Stimulated activated naive CD4-positive, alpha-beta T cell treated with Interleukin-2 at 50 U/mL for 16 hours (primary cell): ENCODE results near the gene MCRIP1.
"Not testable (repeated sequence)": the region's sequence is repeated elsewhere in the genome, so short reads cannot be mapped to it uniquely, and the experiment has no call there.

Experiments
- DNase-seq: peaks from one replicate; lab custom pipeline; 2025; lab: John Stamatoyannopoulos, UW

MCRIP1 gene

GRCh38 chr17:81840826-81841778 lies 8.0 kb upstream of the MCRIP1 start:
- DNase-seq, result no peak

DNA sequence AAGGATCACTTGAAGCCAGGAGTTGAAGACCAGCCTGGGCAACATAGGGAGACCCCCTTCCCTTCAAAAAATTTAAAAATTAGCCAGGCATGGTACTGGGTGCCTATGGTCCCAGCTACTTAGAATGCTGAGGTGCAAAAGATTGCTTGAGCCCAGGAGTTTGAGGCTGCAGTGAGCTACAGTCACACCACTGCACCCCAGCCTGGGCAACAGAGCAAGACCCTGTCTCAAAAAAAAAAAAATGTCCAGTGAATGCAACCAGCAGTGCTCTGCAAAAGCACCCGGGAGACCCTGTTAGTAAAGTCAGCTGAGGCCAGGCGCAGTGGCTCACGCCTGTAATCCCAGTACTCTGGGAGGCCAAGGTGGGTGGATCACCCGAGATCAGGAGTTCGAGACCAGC lies 7.0 kb upstream of the MCRIP1 start:
- not testable (repeated sequence) for DNase-seq

DNA sequence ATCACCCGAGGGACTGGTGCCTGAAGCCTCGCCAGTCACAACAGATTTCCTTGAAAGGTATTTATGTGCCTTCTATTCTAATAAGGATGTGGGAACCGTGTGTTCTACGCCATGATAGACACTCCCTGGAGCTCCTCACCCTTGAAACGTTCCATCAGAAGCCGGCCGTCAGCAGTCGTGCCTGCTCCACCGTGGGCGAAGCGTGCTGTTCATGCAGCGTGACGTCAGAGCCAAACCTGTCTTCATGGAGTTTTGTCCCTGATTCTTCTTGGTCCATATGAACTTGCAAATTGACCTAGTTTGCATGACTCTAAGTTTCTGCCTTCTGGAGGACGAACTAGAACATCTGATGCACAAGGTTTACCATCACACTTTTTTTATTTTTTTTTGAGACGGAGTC lies 6.2 kb upstream of the MCRIP1 start:
- DNase-seq, result no peak

DNA sequence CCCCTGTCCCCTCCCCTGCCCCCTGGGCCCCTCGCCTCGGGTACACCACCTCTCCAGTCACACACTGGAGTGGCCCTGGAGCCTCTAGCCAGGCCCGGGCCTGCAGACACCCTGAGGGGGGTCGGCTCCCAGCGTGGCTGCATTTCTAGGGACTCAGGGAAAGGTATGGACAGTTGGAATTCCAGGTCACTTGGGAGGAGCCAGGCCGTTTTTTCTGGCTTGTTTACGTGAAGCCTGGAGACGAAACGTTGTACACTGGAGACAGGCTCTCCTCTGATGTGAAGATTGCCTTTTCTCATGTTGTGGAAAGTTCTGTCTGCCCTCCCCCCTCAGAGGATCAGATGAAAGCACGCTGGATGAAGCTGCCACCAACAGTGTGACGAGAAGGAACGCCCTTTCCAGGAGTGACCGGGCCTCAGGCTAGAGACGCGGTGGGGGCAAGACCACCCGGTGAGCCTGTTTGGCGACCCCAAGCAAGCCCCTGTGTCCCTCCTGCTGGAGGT lies 5.7 kb upstream of the MCRIP1 start:
- no peak for DNase-seq

DNA sequence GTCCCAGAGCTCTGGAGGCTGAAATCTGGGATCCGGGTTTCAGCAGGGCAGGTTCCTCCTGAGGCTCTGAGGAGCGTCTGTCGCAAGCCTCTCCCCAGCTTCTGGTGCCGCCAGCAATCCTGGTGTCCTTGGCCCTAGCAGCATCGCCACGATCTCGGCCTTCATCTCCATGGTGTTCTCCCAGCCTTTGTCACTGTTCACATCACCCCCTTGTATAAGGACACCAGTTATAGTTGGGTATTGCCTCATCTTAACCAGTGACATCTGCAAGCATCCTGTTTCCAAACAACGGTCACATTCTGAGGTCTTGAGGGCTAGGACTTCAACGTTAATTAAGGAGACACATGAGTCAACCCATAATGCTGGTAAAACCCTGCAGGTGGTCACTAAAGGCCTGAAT lies 4.5 kb upstream of the MCRIP1 start:
- DNase-seq, result no peak

GRCh38 chr17:81834831-81835267 lies 1.8 kb upstream of the MCRIP1 start, which contains the start of gene PPP1R27:
Gene PPP1R27 (minus strand): TSS chr17:81835050. CDS start chr17:81834953, 97 bp downstream.
- DNase-seq, result no peak

DNA sequence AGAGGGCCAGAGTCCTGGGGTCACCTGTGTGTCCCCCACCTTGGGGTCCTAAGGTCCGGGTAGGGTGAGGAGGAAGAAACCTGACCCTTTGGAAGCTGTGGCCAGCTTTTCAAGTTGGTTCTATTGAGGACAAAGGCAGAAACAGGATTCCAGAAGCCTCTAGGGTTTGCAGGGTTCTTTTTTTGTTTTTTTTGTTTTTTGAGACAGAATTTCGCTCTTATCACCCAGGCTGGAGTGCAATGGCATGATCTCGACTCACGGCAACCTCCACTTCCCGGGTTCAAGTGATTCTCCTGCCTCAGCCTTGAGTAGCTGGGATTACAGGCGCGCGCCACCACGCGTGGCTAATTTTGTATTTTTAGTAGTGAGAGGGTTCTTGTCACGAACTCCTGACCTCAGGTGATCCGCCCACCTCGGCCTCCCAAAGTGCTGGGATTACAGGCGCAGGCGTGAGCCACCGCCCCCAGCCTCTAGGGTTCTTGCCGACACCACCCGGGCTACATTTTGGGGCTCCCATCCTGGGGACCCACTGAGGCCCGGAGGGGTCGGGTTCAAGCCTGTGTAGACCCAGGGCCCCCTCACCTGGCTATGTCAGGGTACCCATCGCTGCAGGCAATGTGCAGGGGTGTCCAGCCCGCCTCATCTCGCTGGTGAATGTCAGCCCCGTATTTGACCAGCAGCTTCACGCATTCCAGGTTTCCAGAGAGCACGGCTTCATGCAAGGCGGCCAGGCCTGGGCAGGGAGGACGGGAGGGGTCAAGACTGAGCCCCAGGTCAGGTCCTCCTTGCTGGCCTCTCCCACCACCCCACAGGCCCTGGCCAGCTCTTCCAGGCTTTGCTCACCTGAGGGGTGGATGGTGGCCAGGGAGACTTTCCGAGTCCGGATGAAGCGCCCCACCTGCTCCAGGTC lies 1.1 kb upstream of the MCRIP1 start:
- no peak for DNase-seq

- DNase-seq, result peak; percentile 43
These were observed 407 bp downstream of the MCRIP1 start for GRCh38 chr17:81832608-81833159.

- peak; percentile 53 for DNase-seq
These were observed 1.0 kb downstream of the MCRIP1 start for GRCh38 chr17:81831957-81832607.

DNA sequence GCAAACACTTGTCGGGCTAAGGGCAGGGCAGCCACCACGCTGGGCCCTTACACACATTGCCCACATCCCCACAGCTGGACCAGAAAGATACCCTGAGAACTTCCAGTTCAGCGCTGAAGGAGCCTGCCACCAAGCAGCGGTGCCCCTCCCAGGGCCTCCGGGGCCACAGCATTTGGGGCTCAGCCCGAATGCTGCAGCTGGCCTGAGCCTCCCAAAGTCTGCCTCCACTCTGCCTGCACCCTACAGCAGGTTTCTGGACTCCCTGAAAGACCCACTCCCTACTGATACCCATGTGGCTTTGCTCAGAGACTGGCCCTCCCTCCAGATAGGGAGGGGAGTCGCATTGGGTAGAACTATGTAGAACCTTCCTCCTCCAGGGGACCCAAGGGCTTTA lies 1.5 kb downstream of the MCRIP1 start:
- DNase-seq, result no peak

- DNase-seq, result no peak
These were observed 3.2 kb downstream of the MCRIP1 start for GRCh38 chr17:81829858-81830257.

DNA sequence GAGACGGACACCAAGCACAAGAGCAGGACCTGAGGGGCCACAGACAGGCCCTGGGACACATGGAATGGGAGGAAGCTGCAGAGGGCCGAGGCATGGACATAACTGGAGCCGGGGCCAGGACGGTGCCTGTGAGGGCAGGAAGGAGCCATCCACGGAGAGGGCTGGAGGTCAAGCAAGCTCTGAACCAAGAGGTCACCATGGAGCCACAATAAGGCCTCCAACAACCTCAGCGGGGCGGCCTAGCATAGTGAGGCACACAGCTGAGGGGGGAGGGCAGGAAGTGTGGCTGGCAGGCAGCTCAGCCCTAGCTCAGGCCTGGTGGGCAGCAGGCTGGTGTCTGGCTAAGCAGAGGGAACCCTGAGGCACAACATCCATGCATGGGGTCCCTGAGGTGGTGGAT lies 4.4 kb downstream of the MCRIP1 start:
- no peak for DNase-seq

DNA sequence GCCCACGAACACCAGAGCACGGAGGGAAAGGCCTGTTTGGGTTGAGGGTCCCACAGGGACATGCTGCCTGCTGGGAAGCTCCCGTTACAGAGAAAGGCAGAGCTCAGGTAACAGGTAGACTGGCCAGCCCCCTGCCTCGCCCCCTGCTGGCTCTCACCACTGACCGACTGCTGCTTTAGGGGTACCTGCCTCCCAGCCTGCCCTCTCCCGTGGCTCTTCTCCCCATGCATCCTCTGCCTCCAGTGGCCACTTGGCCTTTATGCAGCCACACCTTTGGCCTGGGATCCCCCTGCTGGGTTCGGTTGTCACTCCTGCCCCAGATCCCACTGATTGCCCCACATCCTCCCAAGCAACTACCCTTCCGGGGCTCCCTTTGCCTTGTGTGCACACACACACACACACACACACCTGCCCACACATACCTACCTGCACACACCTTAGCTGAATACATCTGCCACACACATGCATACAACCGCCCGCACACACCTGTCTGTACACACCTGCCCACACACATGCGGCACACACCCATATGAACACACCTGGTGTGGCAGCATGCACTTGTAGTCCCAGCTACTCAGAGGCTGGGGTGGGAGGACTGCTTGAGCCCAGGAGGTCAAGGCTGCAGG lies 7.1 kb downstream of the MCRIP1 start:
- no peak for DNase-seq

- DNase-seq, result no peak
These were observed 8.5 kb downstream of the MCRIP1 start for GRCh38 chr17:81824595-81824994.

GRCh38 chr17:81823820-81824550 lies 9.1 kb downstream of the MCRIP1 start:
- no peak for DNase-seq

DNA sequence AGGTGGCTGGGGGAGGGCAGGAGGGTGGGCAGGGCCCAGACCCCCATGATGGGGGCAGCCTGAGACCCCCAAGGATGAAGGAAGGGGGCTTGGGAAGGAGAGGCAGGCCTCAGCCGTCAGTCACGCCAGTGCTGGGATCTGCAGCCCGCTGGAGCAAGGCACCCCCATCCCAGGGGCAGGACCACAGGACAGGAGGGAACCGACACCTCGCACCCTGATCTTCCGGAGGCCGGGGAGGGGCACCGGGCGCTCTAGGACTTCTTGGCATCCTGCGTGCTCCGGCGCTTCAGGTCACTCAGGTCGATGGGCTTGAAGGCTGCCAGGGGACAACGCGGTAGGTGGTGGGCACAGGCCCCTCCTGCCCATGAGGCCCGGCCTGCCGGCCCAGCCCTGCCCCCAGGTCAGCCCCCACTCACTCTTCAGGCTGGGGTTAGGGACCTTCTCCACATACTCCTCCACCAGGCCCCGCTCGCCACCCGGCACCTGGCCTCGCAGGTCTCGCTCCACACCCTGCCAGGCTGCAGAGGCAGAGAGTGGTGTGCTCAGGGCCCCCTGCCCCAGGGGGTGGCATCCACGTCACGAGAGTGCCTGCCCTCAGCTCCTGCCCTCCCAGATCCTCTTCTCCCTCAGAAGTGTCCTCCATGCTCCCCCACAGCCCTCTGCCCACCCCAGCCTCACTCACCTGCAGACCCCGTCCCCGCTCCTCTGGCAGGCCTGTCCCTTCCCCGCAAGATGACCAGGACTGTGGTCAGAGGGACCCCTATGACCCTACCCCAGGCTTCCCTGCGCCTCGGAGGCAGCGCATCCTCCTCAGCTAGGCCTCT lies 9.9 kb downstream of the MCRIP1 start:
- no peak for DNase-seq

DNA sequence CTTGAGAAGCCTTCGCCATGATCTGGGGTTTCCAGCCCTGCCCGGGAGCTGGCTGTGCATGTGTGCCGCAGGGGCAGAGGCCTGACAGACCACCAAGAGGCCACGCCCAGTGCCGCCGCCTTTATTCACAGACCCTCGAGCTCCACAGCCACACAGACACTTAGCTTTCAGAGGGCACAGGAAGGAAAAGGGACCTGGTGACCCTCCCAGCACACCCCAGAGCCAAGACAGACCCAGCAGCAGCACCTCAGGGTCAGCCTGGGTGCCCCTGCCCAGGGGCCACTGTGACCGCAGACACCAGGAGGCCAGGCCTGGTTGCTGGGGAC lies 10.8 kb downstream of the MCRIP1 start:
- DNase-seq, result no peak

DNA sequence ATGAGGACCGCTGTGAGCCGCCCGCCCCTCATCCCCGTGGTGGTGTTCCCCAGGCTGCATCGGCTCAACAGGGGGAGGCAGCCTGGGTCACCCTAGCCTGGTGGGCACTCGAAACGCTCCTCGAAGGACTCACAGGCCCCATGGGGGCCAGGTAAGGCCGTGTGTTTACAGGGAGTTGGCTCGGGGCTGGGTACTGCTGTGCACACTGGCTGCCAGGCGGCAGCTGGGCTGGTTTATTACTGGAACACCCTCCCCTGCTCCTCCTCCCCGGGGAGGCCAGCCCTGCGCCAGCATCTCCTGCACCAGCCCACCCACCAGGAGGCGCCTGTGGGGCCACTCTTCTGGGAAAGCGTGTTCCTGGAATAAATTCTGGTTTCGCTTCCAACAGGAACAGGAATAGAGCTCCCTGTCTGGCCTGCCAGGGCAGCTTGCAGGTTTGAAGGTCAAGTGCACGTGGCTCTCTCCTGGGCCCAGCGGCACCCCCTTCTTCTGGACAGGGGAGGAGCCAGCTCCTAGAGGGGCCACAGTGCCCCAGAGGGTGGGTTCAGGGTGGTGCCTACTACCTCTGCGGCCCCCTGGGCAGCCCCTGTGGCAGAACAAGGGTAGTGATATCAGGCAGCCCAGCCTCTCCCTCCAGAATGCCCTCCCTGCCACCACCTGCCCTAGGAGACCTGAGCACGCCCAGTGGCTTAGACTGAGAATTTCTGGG lies 11.3 kb downstream of the MCRIP1 start:
- no peak for DNase-seq

DNA sequence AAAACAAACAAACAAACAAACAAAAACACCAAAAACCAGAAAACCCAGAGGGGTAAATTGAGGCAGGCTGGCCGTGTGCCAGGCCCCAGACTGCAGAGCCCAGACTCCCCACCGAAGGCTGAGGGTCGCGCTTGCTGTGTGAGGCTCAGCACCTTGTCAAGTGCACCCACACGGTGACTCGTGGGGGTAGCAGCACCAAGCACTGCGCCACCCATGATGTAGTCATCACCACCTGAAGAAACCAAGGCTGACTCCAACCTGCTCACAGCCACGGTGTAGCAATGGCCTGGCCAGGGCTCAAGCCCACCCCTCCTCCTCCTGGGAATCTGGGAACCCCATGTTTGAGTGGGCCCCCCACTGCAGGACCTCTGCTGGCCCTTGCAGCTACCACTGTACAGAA lies 11.9 kb downstream of the MCRIP1 start:
- no peak for DNase-seq
